IMR-90 (cell line): ENCODE results near the gene ADAMTS6. TPM values are rescaled to one million over a fixed set of nuclear protein-coding genes. Genes with fewer than 3 reads are reported as not detected.

Experiments used
- ATAC-seq: fragments of 200-7000 bp; cut with Tn5 transposase; 2 replicates; pipeline ENCODE4 v1.9.1; 2020; ENCODE audit warnings: low read depth, mild to moderate bottlenecking, moderate library complexity
- BruUV-seq: library from RNA; stranded (reverse); fragments of 400-500 nt; replicated peaks from 2 replicates; lab custom pipeline; 2021; lab: Mats Ljungman, UMichigan
- CTCF ChIA-PET: fragments of 300-600 bp; formaldehyde crosslinking; extraction: SDS; loops from one replicate; lab custom pipeline; 2021; ENCODE audit warnings: antibody characterized with exemption; lab: Yijun Ruan, JAX
- POLR2A ChIA-PET: fragments of 300-600 bp; sonication (Branson Sonifier 250); formaldehyde crosslinking; loops from one replicate; lab custom pipeline; 2022; ENCODE audit warnings: antibody characterized with exemption; ENCODE audit not compliant: unreplicated experiment; lab: Charles Lee
- DNase-seq: peaks from one replicate; pipeline ENCODE4 v3.0.0; 2013
- H2AFZ ChIP-seq: replicated peaks from 2 replicates; pipeline ENCODE3; 2013; ENCODE audit warnings: low read length, mild to moderate bottlenecking; ENCODE audit not compliant: poor library complexity
- H2AK5ac ChIP-seq: 2 replicates; pipeline ENCODE4 v1.6.1; 2013; ENCODE audit warnings: low read depth, low read length, inconsistent platforms
- H2AK9ac ChIP-seq: replicated peaks from 2 replicates; pipeline ENCODE3; 2013; ENCODE audit warnings: mild to moderate bottlenecking, low read depth, low read length, moderate library complexity; ENCODE audit not compliant: poor library complexity
- H2BK120ac ChIP-seq: 2 replicates; pipeline ENCODE4 v1.6.1; 2013; ENCODE audit warnings: low read depth, low read length, inconsistent platforms
- H2BK15ac ChIP-seq: 3 replicates; pipeline ENCODE4 v1.6.1; 2013; ENCODE audit warnings: low read depth, low read length, inconsistent platforms
- H2BK20ac ChIP-seq: 2 replicates; pipeline ENCODE4 v1.6.1; 2013; ENCODE audit warnings: low read depth, mild to moderate bottlenecking, inconsistent platforms, low read length, moderate library complexity
- H2BK5ac ChIP-seq: 2 replicates; pipeline ENCODE4 v1.6.1; 2013; ENCODE audit warnings: mild to moderate bottlenecking, low read depth, low read length, inconsistent platforms; ENCODE audit not compliant: poor library complexity, severe bottlenecking
- H3K14ac ChIP-seq: replicated peaks from 2 replicates; pipeline ENCODE4 v1.6.1; 2013; ENCODE audit warnings: low read depth, low read length, inconsistent platforms
- H3K18ac ChIP-seq: 2 replicates; pipeline ENCODE4 v1.6.1; 2013; ENCODE audit warnings: low read depth, low read length, control low read depth
- H3K23ac ChIP-seq: 2 replicates; pipeline ENCODE4 v1.6.1; 2013; ENCODE audit warnings: low read depth, low read length, inconsistent platforms
- H3K27ac ChIP-seq: 2 replicates; pipeline ENCODE4 v1.5.1; 2013; ENCODE audit warnings: mild to moderate bottlenecking, control low read depth, low read length; ENCODE audit not compliant: insufficient read depth
- H3K27me3 ChIP-seq: 2 replicates; pipeline ENCODE4 v1.6.1; 2013; ENCODE audit warnings: low read length; ENCODE audit not compliant: control insufficient read depth, insufficient read depth
- H3K36me3 ChIP-seq: 2 replicates; pipeline ENCODE4 v1.6.1; 2013; ENCODE audit warnings: low read length, mixed read lengths; ENCODE audit not compliant: control insufficient read depth, insufficient read depth
- H3K4ac ChIP-seq: 2 replicates; pipeline ENCODE4 v1.6.1; 2013; ENCODE audit warnings: low read depth, low read length, inconsistent platforms
- H3K4me1 ChIP-seq: 2 replicates; pipeline ENCODE4 v1.6.1; 2013; ENCODE audit warnings: low read length, mixed read lengths; ENCODE audit not compliant: control insufficient read depth, insufficient read depth
- H3K4me2 ChIP-seq: 2 replicates; pipeline ENCODE4 v1.6.1; 2013; ENCODE audit warnings: low read depth, mild to moderate bottlenecking, control low read depth, low read length, moderate library complexity
- H3K4me3 ChIP-seq: 2 replicates; pipeline ENCODE4 v1.5.1; 2013; ENCODE audit warnings: low read depth, mild to moderate bottlenecking, control low read depth, low read length, moderate library complexity; ENCODE audit not compliant: insufficient read depth
- H3K56ac ChIP-seq: 2 replicates; pipeline ENCODE4 v1.6.1; 2013; ENCODE audit warnings: low read length, inconsistent platforms; ENCODE audit not compliant: insufficient read depth; ENCODE audit errors: extremely low read depth
- H3K79me1 ChIP-seq, 2 experiments: 2 replicates each; pipeline ENCODE4 v1.6.1; 2013; ENCODE audit warnings: low read length in 2 of 2, inconsistent platforms in 1 of 2, low read depth in 1 of 2
- H3K9ac ChIP-seq: 2 replicates; pipeline ENCODE4 v1.6.1; 2013; ENCODE audit warnings: low read depth, low read length, control low read depth
- H3K9me1 ChIP-seq: 2 replicates; pipeline ENCODE4 v1.6.1; 2013; ENCODE audit warnings: low read length, inconsistent platforms; ENCODE audit not compliant: insufficient read depth
- H3K9me3 ChIP-seq: 2 replicates; pipeline ENCODE4 v1.6.1; 2013; ENCODE audit warnings: low read length; ENCODE audit not compliant: control insufficient read depth, insufficient read depth
- H4K20me1 ChIP-seq: 2 replicates; pipeline ENCODE4 v1.6.1; 2013; ENCODE audit warnings: low read length, inconsistent platforms; ENCODE audit not compliant: insufficient read depth
- H4K5ac ChIP-seq: 2 replicates; pipeline ENCODE4 v1.6.1; 2013; ENCODE audit warnings: mild to moderate bottlenecking, low read depth, low read length, control low read depth
- H4K8ac ChIP-seq, 2 experiments: 2 replicates each; pipeline ENCODE4 v1.6.1; 2013; ENCODE audit warnings: low read depth in 2 of 2, low read length in 2 of 2, control low read depth in 1 of 2, inconsistent platforms in 1 of 2
- H4K91ac ChIP-seq: 2 replicates; pipeline ENCODE4 v1.6.1; 2013; ENCODE audit warnings: low read depth, low read length, inconsistent platforms; ENCODE audit not compliant: insufficient read depth
- BHLHE40 ChIP-seq: fragments of 150-350 bp; IDR thresholded peaks from 2 replicates; pipeline ENCODE4 v1.6.1; 2016; ENCODE audit warnings: mild to moderate bottlenecking, low read depth, low read length
- CEBPB ChIP-seq: IDR thresholded peaks from 2 replicates; pipeline ENCODE4 v1.6.1; 2012; ENCODE audit warnings: low read depth, low read length, improper control_type of control experiment
- CHD1 ChIP-seq: IDR thresholded peaks from 2 replicates; pipeline ENCODE4 v1.6.1; 2012; ENCODE audit warnings: low read depth, low read length, improper control_type of control experiment
- FOS ChIP-seq: fragments of 150-350 bp; IDR thresholded peaks from 2 replicates; pipeline ENCODE4 v1.6.1; 2016; ENCODE audit warnings: low read depth, low read length
- MXI1 ChIP-seq: IDR thresholded peaks from 2 replicates; pipeline ENCODE4 v1.6.1; 2012; ENCODE audit warnings: low read depth, mild to moderate bottlenecking, low read length, moderate library complexity, borderline replicate concordance
- NFE2L2 ChIP-seq: fragments of 150-350 bp; IDR thresholded peaks from 2 replicates; pipeline ENCODE4 v1.6.1; 2016; ENCODE audit warnings: low read depth, mild to moderate bottlenecking, low read length
- POLR2A ChIP-seq: IDR thresholded peaks from 2 replicates; pipeline ENCODE4 v1.6.1; 2012; ENCODE audit warnings: mild to moderate bottlenecking, low read depth, low read length
- RCOR1 ChIP-seq: IDR thresholded peaks from 2 replicates; pipeline ENCODE4 v1.6.1; 2012; ENCODE audit warnings: mild to moderate bottlenecking, low read length, improper control_type of control experiment; ENCODE audit not compliant: insufficient replicate concordance
- SMC3 ChIP-seq: fragments of 150-350 bp; IDR thresholded peaks from 2 replicates; pipeline ENCODE4 v1.6.1; 2016; ENCODE audit warnings: low read depth, mild to moderate bottlenecking, antibody characterized with exemption, low read length, moderate library complexity
- WGBS, 2 experiments: methylation state at CpG; one replicate each; pipeline versions ENCODE4 v1.1.5 to v1.1.7; 2013; ENCODE audit warnings: missing lambda C conversion rate in 2 of 2; ENCODE audit not compliant: insufficient read length in 1 of 2; ENCODE audit errors: extremely low coverage in 2 of 2; 5-methylcytosine and 5-hydroxymethylcytosine counted together
- dilution Hi-C: fragments of 300-500 bp; cut with HindIII; formaldehyde crosslinking; loops from one replicate; pipeline ENCODE4 v1.14.3; 2018; ENCODE audit warnings: low sequenced_read_pairs; ENCODE audit not compliant: unreplicated experiment
- in situ Hi-C: fragments of 300-500 bp; cut with MboI; formaldehyde crosslinking; loops from 3 replicates; pipeline ENCODE4 v1.14.3; 2019; ENCODE audit warnings: low sequenced_read_pairs, inconsistent platforms, mixed read lengths
- intact Hi-C: fragments of 100-400 bp; cut with micrococcal nuclease; formaldehyde crosslinking; loops from 2 replicates; pipeline ENCODE4 v1.10.0; 2022
- polyA plus RNA-seq, 3 experiments: library from polyadenylated mRNA; depleted of rRNA; stranded (reverse); fragments of >200 nt; gene quantifications; 2 replicates each; pipeline ENCODE4 v1.2.3, GENCODE V29; 2012; ENCODE audit warnings: low replicate concordance in 1 of 3
- total RNA-seq: library from RNA; depleted of rRNA; stranded (reverse); fragments of >200 nt; gene quantifications from 2 replicates; pipeline ENCODE4 v1.2.3, GENCODE V29; 2012

The ADAMTS6 gene
- total and polyA plus RNA-seq, 2 of the 4 experiments (the other 2 are of a cell fraction), result 23.9 to 173 TPM

- H2BK15ac ChIP-seq, result peak overlapping the region; percentile 71; the same call in 2 of the 3 replicates
- H3K23ac ChIP-seq, result peak overlapping the region; percentile 91
- H3K9ac ChIP-seq, result peak overlapping the region; percentile 52; the same call in 1 of the 2 replicates
- BruUV-seq, result TSS peak; percentile 99
- intact Hi-C loops (loop anchor here (1.0 to 5.0 kb wide), 3 partner anchors 63 to 291 kb away; partner anchors contain the start of gene ADAMTS6), in situ Hi-C loops (no loop called here), dilution Hi-C loops (no loop called here)
- CTCF ChIA-PET, result no interaction called here
- H3K4me3 ChIP-seq, result no peak overlapping the region
- peak overlapping the region; percentile 28 for H3K27ac ChIP-seq
- DNase-seq (peak; percentile 99), ATAC-seq (peak; percentile 79)
- peak overlapping the region; percentile 9; the same call in 1 of the 2 replicates for H3K4me2 ChIP-seq
- 0% methylated on average over 1 of the region's 3 CpGs; no CpG with 5 or more reads in 1 of the 2 experiments for WGBS, 2 experiments
- TF ChIP-seq CHD1 (no peak), CEBPB (peak; percentile 96), FOS (peak; percentile 86), SMC3 (no peak), NFE2L2 (peak; percentile 65), POLR2A (peak; percentile 59; the same call in 1 of the 2 replicates), RCOR1 (peak; percentile 83), BHLHE40 (peak; percentile 37; the same call in 1 of the 2 replicates), MXI1 (no peak)
- peak overlapping the region; percentile 91 for H3K4ac ChIP-seq
- H4K20me1 ChIP-seq, result no peaks in the 10 kb centered on the region
- H4K5ac ChIP-seq, result peak overlapping the region; percentile 81; the same call in 1 of the 2 replicates
- H3K4me1 ChIP-seq, result peaks cover 8% of the 10 kb centered on the region
- H3K79me1 ChIP-seq, result peaks cover 15 to 22% of the 10 kb centered on the region in 2 experiments
- H3K9me1 ChIP-seq, result peaks cover 4% of the 10 kb centered on the region; the same call in 1 of the 2 replicates
- H2BK5ac ChIP-seq, result peak overlapping the region; percentile 100
- peak overlapping the region; percentile 99 for H2BK120ac ChIP-seq
- H3K56ac ChIP-seq, result peak overlapping the region; percentile 97
- H4K8ac ChIP-seq, result peak overlapping the region; percentile 82 to 88
- H3K36me3 ChIP-seq, result peaks cover 7% of the 10 kb centered on the region
- POLR2A ChIA-PET, result no interaction called here
- H3K18ac ChIP-seq, result peak overlapping the region; percentile 95
- peak overlapping the region; percentile 98 for H2BK20ac ChIP-seq
- no peak overlapping the region for H2AFZ ChIP-seq
- H2AK5ac ChIP-seq, result peak overlapping the region; percentile 25
- no peaks in the 10 kb centered on the region for H3K9me3 ChIP-seq
- no peak overlapping the region for H2AK9ac ChIP-seq
- H3K27me3 ChIP-seq, result no peaks in the 10 kb centered on the region
- peak overlapping the region; percentile 92 for H3K14ac ChIP-seq
- peak overlapping the region; percentile 96 for H4K91ac ChIP-seq
Measured at GRCh38 chr5:65190328-65191053, 291.2 kb downstream of the ADAMTS6 start.
